Urinary bladder (tissue), 4 donors: ENCODE data around the gene CIPC. TPM values are rescaled to one million over a fixed set of nuclear protein-coding genes. Genes with fewer than 3 reads are reported as not detected.
A peak's percentile ranks its signal among the peaks of the same experiment; 100 is the strongest.

ENCODE experiments used
- DNase-seq: peaks from one replicate; pipeline ENCODE4 v3.0.0-alpha.2; 2015; ENCODE audit errors: extremely low spot score
- H3K27ac ChIP-seq: one replicate; pipeline ENCODE4 v1.5.1; 2013; ENCODE audit warnings: low read depth, mild to moderate bottlenecking, moderate library complexity
- H3K36me3 ChIP-seq: one replicate; pipeline ENCODE4 v1.6.1; 2013; ENCODE audit warnings: mild to moderate bottlenecking, moderate library complexity; ENCODE audit not compliant: insufficient read depth
- H3K4me1 ChIP-seq: one replicate; pipeline ENCODE4 v1.6.1; 2013; ENCODE audit warnings: mild to moderate bottlenecking, moderate library complexity; ENCODE audit not compliant: insufficient read depth
- H3K4me3 ChIP-seq: one replicate; pipeline ENCODE4 v1.5.1; 2013; ENCODE audit warnings: low read depth, low read length
- WGBS: extraction: QIAGEN DNeasy Blood & Tissue Kit; methylation state at CpG from one replicate; pipeline ENCODE4 v1.1.7; 2013; 5-methylcytosine and 5-hydroxymethylcytosine counted together
- polyA plus RNA-seq: library from polyadenylated mRNA; stranded (reverse); fragments of 200-250 nt; gene quantifications from one replicate; pipeline ENCODE4 v1.2.3, GENCODE V29; 2013
- total RNA-seq: library from RNA; depleted of rRNA; stranded (reverse); fragments of >200 nt; gene quantifications from one replicate; pipeline ENCODE4 v1.2.3, GENCODE V29; 2014
- donor health status: healthy with polysubstance abuse.
- donor health status: healthy.

The CIPC gene
- total and polyA plus RNA-seq, 2 donors = 25.6 to 28.8 TPM

- no peaks in the 10 kb centered on the region for H3K4me1 ChIP-seq
- no peak overlapping the region for H3K4me3 ChIP-seq
- DNase-seq = no peak
- H3K36me3 ChIP-seq = no peaks in the 10 kb centered on the region
- no peak overlapping the region for H3K27ac ChIP-seq
- 91% methylated on average over 7 of the region's 7 CpGs for WGBS
Measured at GRCh38 chr14:77119851-77120250, 21.8 kb downstream of the CIPC start.

- no peaks in the 10 kb centered on the region for H3K36me3 ChIP-seq
- 64% methylated on average over 9 of the region's 9 CpGs for WGBS
- H3K27ac ChIP-seq = peak overlapping the region; percentile 42
- DNase-seq = no peak
- no peak overlapping the region for H3K4me3 ChIP-seq
- H3K4me1 ChIP-seq = no peaks in the 10 kb centered on the region
Measured at GRCh38 chr14:77120771-77121743, 23.0 kb downstream of the CIPC start.

- Histone ChIP-seq H3K27ac (peak overlapping the region; percentile 7), H3K4me1 (no peaks in the 10 kb centered on the region), H3K36me3 (no peaks in the 10 kb centered on the region), H3K4me3 (no peak overlapping the region)
- WGBS = 84% methylated on average over 6 of the region's 6 CpGs
- no peak for DNase-seq
Measured at GRCh38 chr14:77122526-77123125, 24.6 kb downstream of the CIPC start.

- Histone ChIP-seq H3K4me3 (no peak overlapping the region), H3K4me1 (no peaks in the 10 kb centered on the region), H3K36me3 (no peaks in the 10 kb centered on the region), H3K27ac (no peak overlapping the region)
- peak; percentile 56 for DNase-seq
- WGBS = 84% methylated on average over 9 of the region's 9 CpGs
Measured at GRCh38 chr14:77123381-77124325, 25.6 kb downstream of the CIPC start.

GRCh38 chr14:77124345-77125280 is 26.6 kb downstream of the CIPC start:
- no peaks in the 10 kb centered on the region for H3K4me1 ChIP-seq
- DNase-seq = no peak
- no peaks in the 10 kb centered on the region for H3K36me3 ChIP-seq
- 7% methylated on average over 73 of the region's 73 CpGs for WGBS
- no peak overlapping the region for H3K27ac ChIP-seq
- peak overlapping the region; percentile 19 for H3K4me3 ChIP-seq

GRCh38 chr14:77125281-77125801 is 27.3 kb downstream of the CIPC start:
- DNase-seq = no peak
- Histone ChIP-seq H3K4me1 (no peaks in the 10 kb centered on the region), H3K36me3 (no peaks in the 10 kb centered on the region), H3K4me3 (peak overlapping the region; percentile 19), H3K27ac (no peak overlapping the region)
- WGBS = 15% methylated on average over 30 of the region's 30 CpGs

GRCh38 chr14:77125823-77126325 is 27.8 kb downstream of the CIPC start:
- DNase-seq = no peak
- WGBS = 93% methylated on average over 8 of the region's 8 CpGs
- Histone ChIP-seq H3K36me3 (no peaks in the 10 kb centered on the region), H3K4me3 (no peak overlapping the region), H3K4me1 (no peaks in the 10 kb centered on the region), H3K27ac (no peak overlapping the region)

GRCh38 chr14:77126461-77126990 is 28.5 kb downstream of the CIPC start:
- no peak overlapping the region for H3K27ac ChIP-seq
- no peaks in the 10 kb centered on the region for H3K36me3 ChIP-seq
- H3K4me1 ChIP-seq = no peaks in the 10 kb centered on the region
- 90% methylated on average over 4 of the region's 4 CpGs for WGBS
- no peak overlapping the region for H3K4me3 ChIP-seq
- no peak for DNase-seq

- WGBS = 59% methylated on average over 6 of the region's 6 CpGs
- Histone ChIP-seq H3K36me3 (no peaks in the 10 kb centered on the region), H3K4me3 (no peak overlapping the region), H3K27ac (no peak overlapping the region), H3K4me1 (no peaks in the 10 kb centered on the region)
- no peak for DNase-seq
Measured at GRCh38 chr14:77128414-77128891, 30.4 kb downstream of the CIPC start.

- Histone ChIP-seq H3K4me3 (no peak overlapping the region), H3K36me3 (no peaks in the 10 kb centered on the region), H3K4me1 (no peaks in the 10 kb centered on the region), H3K27ac (no peak overlapping the region)
- DNase-seq = no peak
- WGBS = 56% methylated on average over 3 of the region's 3 CpGs
Measured at GRCh38 chr14:77130386-77130785, 32.3 kb downstream of the CIPC start.

- Histone ChIP-seq H3K4me3 (no peak overlapping the region), H3K36me3 (no peaks in the 10 kb centered on the region), H3K27ac (no peak overlapping the region), H3K4me1 (no peaks in the 10 kb centered on the region)
- WGBS = 74% methylated on average over 2 of the region's 2 CpGs
- no peak for DNase-seq
Measured at GRCh38 chr14:77131206-77131605, 33.1 kb downstream of the CIPC start.
